HepG2 (cell line): ENCODE measurements around the gene ZNF221. TPM values are rescaled to one million over a fixed set of nuclear protein-coding genes. Genes with fewer than 3 reads are reported as not detected.

Experiments
- ATF7-NPFF ChIP-seq: sonication (generic); formaldehyde crosslinking; IDR thresholded peaks from 2 replicates; pipeline ENCODE4 v1.8.1; 2023; ENCODE audit warnings: mild to moderate bottlenecking, low read depth, missing genetic modification reagents, moderate library complexity
- GZF1 ChIP-seq: sonication (generic); formaldehyde crosslinking; IDR thresholded peaks from 2 replicates; pipeline ENCODE4 v1.5.1; 2020; ENCODE audit warnings: mild to moderate bottlenecking, missing genetic modification reagents
- POLR2AphosphoS5 ChIP-seq: IDR thresholded peaks from 2 replicates; pipeline ENCODE4 v1.6.1; 2012; ENCODE audit warnings: low read depth, low read length
- RARA ChIP-seq: IDR thresholded peaks from 2 replicates; pipeline ENCODE4 v1.6.1; 2016; ENCODE audit warnings: missing genetic modification reagents, missing compliant biosample characterization
- SATB2 ChIP-seq: sonication (generic); formaldehyde crosslinking; IDR thresholded peaks from 2 replicates; pipeline ENCODE4 v1.5.0; 2020; ENCODE audit warnings: missing genetic modification reagents
- SRY ChIP-seq: sonication (generic); formaldehyde crosslinking; IDR thresholded peaks from 2 replicates; pipeline ENCODE4 v1.8.0; 2022; ENCODE audit warnings: mild to moderate bottlenecking, missing genetic modification reagents
- SSRP1 ChIP-seq: IDR thresholded peaks from 2 replicates; pipeline ENCODE4 v1.6.1; 2016; ENCODE audit warnings: control low read depth
- TCF7L2 ChIP-seq: IDR thresholded peaks from 2 replicates; pipeline ENCODE4 v1.6.1; 2011; ENCODE audit warnings: mild to moderate bottlenecking, low read depth, low read length, moderate library complexity
- ZBTB40 ChIP-seq, 2 experiments: fragments of 450-650 bp in 1 of 2; sonication (generic) in 1 of 2; formaldehyde crosslinking in 1 of 2; IDR thresholded peaks; 2 replicates each; pipeline versions ENCODE4 v1.6.1 to v1.8.0; 2016 to 2022; ENCODE audit warnings: antibody characterized with exemption in 1 of 2, mild to moderate bottlenecking in 1 of 2, missing genetic modification reagents in 1 of 2
- ZNF251 ChIP-seq: sonication (generic); formaldehyde crosslinking; IDR thresholded peaks from 2 replicates; pipeline ENCODE4 v1.9.0; 2021; ENCODE audit warnings: mild to moderate bottlenecking, missing genetic modification reagents
- ZNF407 ChIP-seq: sonication (generic); formaldehyde crosslinking; IDR thresholded peaks from one replicate; pipeline ENCODE4 v1.5.1; 2020; ENCODE audit warnings: mild to moderate bottlenecking, missing genetic modification reagents; ENCODE audit errors: not compliant biosample characterization
- polyA plus RNA-seq, 8 experiments: library from polyadenylated mRNA; depleted of rRNA in 3 of 8; stranded (reverse) in 7 of 8; unstranded in 1 of 8; fragments of >200 nt; fragmentation: Illumina TruSeq in 4 of 8; extraction: Trizol in 4 of 8; gene quantifications; 2 replicates each; pipeline versions ENCODE4 v1.2.1 to v1.2.3, GENCODE V29; 2011 to 2016; ENCODE audit warnings: low read depth in 4 of 8, missing spikeins in 1 of 8, mixed read lengths in 1 of 8; ENCODE audit not compliant: insufficient read depth in 1 of 8
- total RNA-seq, 5 experiments: library from RNA; depleted of rRNA; stranded (reverse); fragments of >200 nt; fragmentation: Illumina TruSeq; extraction: Trizol; gene quantifications; 2 replicates each; pipeline ENCODE4 v1.2.3, GENCODE V29; 2016; ENCODE audit warnings: low read depth in 1 of 5

The ZNF221 gene
- total and polyA plus RNA-seq, 2 of the 13 experiments (the other 11 are each of a cell fraction or from before 2014, with no cell fraction given): 0.48 to 3.4 TPM

- TF ChIP-seq TCF7L2 (no peak), ZNF407 (no peak), ZBTB40 (IDR thresholded peaks at IDR 0.05) (peak; percentile 27; the same call in 1 of the 2 replicates), ZBTB40 (CRISPR knock-in tag; IDR thresholded peaks at IDR 0.05) (no peak), SRY (CRISPR knock-in tag) (no peak), RARA (peak; percentile 21; the same call in 1 of the 2 replicates), ZNF251 (CRISPR knock-in tag) (no peak), SSRP1 (no peak; the same call in 1 of the 2 replicates), ATF7-NPFF (CRISPR knock-in tag) (no peak), GZF1 (no peak), POLR2AphosphoS5 (peak; percentile 76), SATB2 (CRISPR knock-in tag) (no peak)
These were observed 51.8 kb downstream of the ZNF221 start, which contains the start of gene ZNF230 (continued) for GRCh38 chr19:44002566-44003460.
